ENCODE results near the gene CHAT.

Gene CHAT

GRCh38 chr10:49634069-49634660 is 20.3 kb downstream of the CHAT start:
- H3K27me3 ChIP-seq (ENCODE audit: control insufficient read depth in 1 of 2, insufficient read depth in 2 of 2, low read length in 2 of 2), result peaks cover 0 to 5% of the 10 kb centered on the region in 2 donors

GRCh38 chr10:49642311-49642710 is 28.5 kb downstream of the CHAT start:
- Histone ChIP-seq H3K36me3 (ENCODE audit: insufficient read depth, low read length) (no peaks in the 10 kb centered on the region), H3K27me3 (ENCODE audit: control insufficient read depth in 1 of 2, insufficient read depth in 2 of 2, low read length in 2 of 2) (peaks cover 0 to 4% of the 10 kb centered on the region in 2 donors), H3K4me3 (ENCODE audit: low read depth in 1 of 2, low read length in 2 of 2) (no peak overlapping the region), H3K9me3 (ENCODE audit: low read length) (no peaks in the 10 kb centered on the region), H3K27ac (ENCODE audit: low read depth, low read length) (no peak overlapping the region), H3K4me1 (ENCODE audit: insufficient read depth, low read length) (no peaks in the 10 kb centered on the region), H3K9ac (ENCODE audit: low read length) (no peak overlapping the region)

More at GRCh38 chr10:49634069-49634660, 20.3 kb downstream of the CHAT start:
- Histone ChIP-seq H3K9me3 (ENCODE audit: low read length) (no peaks in the 10 kb centered on the region), H3K36me3 (ENCODE audit: insufficient read depth, low read length) (no peaks in the 10 kb centered on the region), H3K4me1 (ENCODE audit: insufficient read depth, low read length) (no peaks in the 10 kb centered on the region), H3K4me3 (ENCODE audit: low read depth in 1 of 2, low read length in 2 of 2) (no peak overlapping the region), H3K9ac (ENCODE audit: low read length) (no peak overlapping the region), H3K27ac (ENCODE audit: low read depth, low read length) (no peak overlapping the region)

DNA sequence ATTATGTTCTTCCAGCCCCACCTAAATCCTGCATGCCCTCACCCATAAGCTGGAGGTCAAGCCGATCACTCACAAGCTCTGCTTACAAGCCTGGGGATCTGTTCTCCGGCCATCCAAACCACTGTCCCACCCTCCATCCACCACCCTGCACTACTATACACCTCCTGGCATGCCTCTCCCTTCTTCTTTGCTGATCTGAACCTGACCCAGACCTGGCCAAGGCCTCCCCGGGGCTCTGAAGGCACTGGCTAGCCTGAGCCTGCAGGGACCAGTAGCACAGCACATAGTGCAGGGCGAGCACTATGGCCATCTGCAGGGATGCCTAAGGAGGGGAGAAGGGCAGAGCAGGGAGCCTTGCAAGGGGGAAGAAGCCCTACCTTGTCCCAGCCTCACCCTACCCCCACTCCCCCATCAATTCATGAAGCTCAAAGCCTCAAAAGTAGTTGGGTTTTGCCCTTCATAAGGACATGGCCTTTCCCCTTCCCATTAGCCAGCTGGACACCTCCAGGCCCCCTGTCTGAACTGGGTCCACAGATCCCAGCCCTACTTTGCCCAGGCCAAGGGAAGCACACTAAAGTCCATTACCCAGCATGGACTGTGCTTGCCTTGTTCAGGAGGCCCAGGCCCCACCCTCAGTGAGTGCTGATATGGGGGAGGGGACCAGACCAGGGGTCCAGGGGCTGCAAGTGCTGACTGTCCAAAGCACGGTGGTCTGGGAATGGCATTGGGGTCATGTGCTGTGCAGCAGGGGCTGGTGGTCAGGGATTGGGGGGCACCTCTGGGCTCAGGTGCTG is 29.6 kb downstream of the CHAT start:
- Histone ChIP-seq H3K27ac (ENCODE audit: low read depth, low read length) (no peak overlapping the region), H3K9ac (ENCODE audit: low read length) (no peak overlapping the region), H3K4me1 (ENCODE audit: insufficient read depth, low read length) (no peaks in the 10 kb centered on the region), H3K4me3 (ENCODE audit: low read depth in 1 of 2, low read length in 2 of 2) (no peak overlapping the region), H3K36me3 (ENCODE audit: insufficient read depth, low read length) (no peaks in the 10 kb centered on the region), H3K9me3 (ENCODE audit: low read length) (no peaks in the 10 kb centered on the region), H3K27me3 (ENCODE audit: control insufficient read depth in 1 of 2, insufficient read depth in 2 of 2, low read length in 2 of 2) (peaks cover 0 to 4% of the 10 kb centered on the region in 2 donors)

DNA sequence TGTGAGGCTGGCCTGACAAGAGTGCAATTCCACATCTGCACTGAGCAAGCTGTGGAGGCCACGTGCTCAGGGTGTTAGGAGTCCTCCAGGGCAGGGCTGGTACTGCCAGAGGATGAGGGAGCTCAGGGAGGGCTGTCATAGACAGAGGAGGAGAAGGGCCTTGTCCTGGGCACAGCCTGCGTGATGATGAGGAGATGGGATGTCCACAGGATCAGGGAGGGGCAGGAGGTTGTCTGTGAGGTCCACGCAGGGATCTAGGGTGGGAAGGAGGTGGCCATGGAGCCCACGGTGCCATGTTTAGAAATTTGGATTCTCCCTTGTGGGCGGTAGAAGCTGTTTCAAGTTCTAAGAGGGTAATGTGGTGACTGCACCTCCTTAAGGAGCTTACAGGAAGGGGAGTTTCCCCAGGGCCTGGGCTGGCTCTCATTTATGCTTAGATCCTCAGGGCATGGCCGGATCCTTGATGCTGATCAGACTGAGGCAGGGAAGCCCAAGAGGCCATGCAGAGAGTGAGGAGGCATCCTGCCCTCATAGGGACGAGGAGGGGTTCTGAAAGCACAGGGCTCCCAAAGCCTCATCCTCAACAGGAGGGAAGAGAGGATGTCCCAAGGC is 30.3 kb downstream of the CHAT start:
- Histone ChIP-seq H3K9ac (ENCODE audit: low read length) (no peak overlapping the region), H3K27ac (ENCODE audit: low read depth, low read length) (no peak overlapping the region)

DNA sequence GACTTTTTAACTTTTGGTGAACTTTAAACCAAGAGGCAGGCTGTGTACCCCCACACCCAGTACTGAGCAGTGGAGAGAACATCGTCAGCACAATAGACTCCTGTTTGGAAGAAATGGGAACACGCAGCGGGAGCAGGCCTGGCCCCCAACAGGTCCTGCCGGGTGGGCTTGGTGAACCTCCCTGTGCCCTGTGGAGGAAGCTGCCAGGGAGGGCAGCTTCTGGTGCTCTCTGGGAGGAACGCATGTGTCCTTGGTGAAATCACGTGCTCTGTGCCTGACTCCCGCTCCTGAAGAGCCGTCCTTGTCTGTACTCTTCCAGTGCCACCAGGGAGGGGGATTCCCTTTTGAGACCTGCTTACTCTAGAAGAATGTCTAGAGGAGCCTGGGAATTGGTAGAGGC is 31.6 kb downstream of the CHAT start:
- Histone ChIP-seq H3K27me3 (ENCODE audit: control insufficient read depth in 1 of 2, insufficient read depth in 2 of 2, low read length in 2 of 2) (peaks cover 0 to 5% of the 10 kb centered on the region in 2 donors), H3K27ac (ENCODE audit: low read depth, low read length) (no peak overlapping the region), H3K9me3 (ENCODE audit: low read length) (no peaks in the 10 kb centered on the region), H3K9ac (ENCODE audit: low read length) (no peak overlapping the region), H3K4me1 (ENCODE audit: insufficient read depth, low read length) (no peaks in the 10 kb centered on the region), H3K36me3 (ENCODE audit: insufficient read depth, low read length) (no peaks in the 10 kb centered on the region), H3K4me3 (ENCODE audit: low read depth in 1 of 2, low read length in 2 of 2) (no peak overlapping the region)

More for the DNA sequence above, 30.3 kb downstream of the CHAT start:
- Histone ChIP-seq H3K4me1 (ENCODE audit: insufficient read depth, low read length) (no peaks in the 10 kb centered on the region), H3K4me3 (ENCODE audit: low read depth in 1 of 2, low read length in 2 of 2) (no peak overlapping the region), H3K9me3 (ENCODE audit: low read length) (no peaks in the 10 kb centered on the region), H3K36me3 (ENCODE audit: insufficient read depth, low read length) (no peaks in the 10 kb centered on the region), H3K27me3 (ENCODE audit: control insufficient read depth in 1 of 2, insufficient read depth in 2 of 2, low read length in 2 of 2) (peaks cover 0 to 4% of the 10 kb centered on the region in 2 donors)

DNA sequence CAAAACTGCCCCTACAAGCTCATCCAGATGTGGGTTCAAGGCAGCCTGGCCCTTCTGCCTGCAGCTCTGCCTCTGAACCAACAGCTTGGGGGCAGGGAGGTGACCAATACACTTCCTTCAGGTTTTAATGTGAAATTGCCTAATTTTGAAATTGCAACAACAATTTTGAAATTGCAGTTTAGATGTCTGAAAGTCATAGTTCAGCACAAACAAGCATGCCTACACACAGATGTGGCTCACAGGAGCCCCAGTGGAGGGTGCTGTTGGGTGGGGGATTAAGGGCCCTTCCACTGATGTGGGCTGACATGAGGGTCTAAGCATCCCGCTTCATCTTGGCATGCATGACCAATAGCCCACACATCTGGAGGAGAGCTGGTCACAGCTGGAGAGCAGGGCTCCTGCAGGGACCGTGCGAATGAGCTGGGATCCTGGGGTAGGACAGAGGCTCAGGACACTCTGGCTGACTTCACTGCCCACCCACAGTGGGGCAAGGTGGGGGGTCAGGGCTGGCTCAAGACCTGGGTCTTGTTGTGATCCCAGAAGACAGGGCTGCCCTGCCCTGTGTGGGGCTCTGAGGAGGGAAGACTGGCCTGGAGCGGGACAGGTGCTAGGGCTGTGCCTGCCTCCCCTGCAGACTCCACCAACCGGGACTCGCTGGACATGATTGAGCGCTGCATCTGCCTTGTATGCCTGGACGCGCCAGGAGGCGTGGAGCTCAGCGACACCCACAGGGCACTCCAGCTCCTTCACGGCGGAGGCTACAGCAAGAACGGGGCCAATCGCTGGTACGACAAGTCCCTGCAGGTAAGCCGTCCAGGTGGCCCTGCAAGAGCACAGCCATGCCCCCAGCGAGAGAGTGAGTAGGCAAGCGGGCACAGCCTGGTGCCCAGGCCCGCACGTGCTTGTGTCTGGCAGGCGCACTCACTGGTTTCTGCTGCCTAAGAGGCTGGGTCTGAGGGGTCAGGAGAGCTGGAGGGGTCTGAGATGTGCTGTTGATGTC is 32.3 kb downstream of the CHAT start:
- no peak overlapping the region for H3K4me3 ChIP-seq (ENCODE audit: low read depth in 1 of 2, low read length in 2 of 2)
- H3K36me3 ChIP-seq (ENCODE audit: insufficient read depth, low read length), result no peaks in the 10 kb centered on the region
- H3K27me3 ChIP-seq (ENCODE audit: control insufficient read depth in 1 of 2, insufficient read depth in 2 of 2, low read length in 2 of 2), result peaks cover 0 to 9% of the 10 kb centered on the region in 2 donors
- no peaks in the 10 kb centered on the region for H3K9me3 ChIP-seq (ENCODE audit: low read length)
- H3K27ac ChIP-seq (ENCODE audit: low read depth, low read length), result no peak overlapping the region
- H3K9ac ChIP-seq (ENCODE audit: low read length), result no peak overlapping the region
- no peaks in the 10 kb centered on the region for H3K4me1 ChIP-seq (ENCODE audit: insufficient read depth, low read length)

- H3K4me3 ChIP-seq (ENCODE audit: low read depth in 1 of 2, low read length in 2 of 2), result no peak overlapping the region
- H3K36me3 ChIP-seq (ENCODE audit: insufficient read depth, low read length), result no peaks in the 10 kb centered on the region
- H3K27ac ChIP-seq (ENCODE audit: low read depth, low read length), result no peak overlapping the region
- H3K9ac ChIP-seq (ENCODE audit: low read length), result no peak overlapping the region
- no peaks in the 10 kb centered on the region for H3K4me1 ChIP-seq (ENCODE audit: insufficient read depth, low read length)
- no peaks in the 10 kb centered on the region for H3K9me3 ChIP-seq (ENCODE audit: low read length)
- peaks cover 0 to 9% of the 10 kb centered on the region in 2 donors for H3K27me3 ChIP-seq (ENCODE audit: control insufficient read depth in 1 of 2, insufficient read depth in 2 of 2, low read length in 2 of 2)
These were observed 33.7 kb downstream of the CHAT start for GRCh38 chr10:49647554-49647953.

- peaks cover 0 to 8% of the 10 kb centered on the region in 2 donors for H3K27me3 ChIP-seq (ENCODE audit: control insufficient read depth in 1 of 2, insufficient read depth in 2 of 2, low read length in 2 of 2)
- no peak overlapping the region for H3K9ac ChIP-seq (ENCODE audit: low read length)
- no peak overlapping the region for H3K4me3 ChIP-seq (ENCODE audit: low read depth in 1 of 2, low read length in 2 of 2)
These were observed 34.4 kb downstream of the CHAT start for GRCh38 chr10:49647985-49648795.

GRCh38 chr10:49649294-49649693 is 35.5 kb downstream of the CHAT start:
- no peaks in the 10 kb centered on the region for H3K4me1 ChIP-seq (ENCODE audit: insufficient read depth, low read length)
- H3K9ac ChIP-seq (ENCODE audit: low read length), result no peak overlapping the region
- no peak overlapping the region for H3K27ac ChIP-seq (ENCODE audit: low read depth, low read length)

More at GRCh38 chr10:49647985-49648795, 34.4 kb downstream of the CHAT start:
- Histone ChIP-seq H3K9me3 (ENCODE audit: low read length) (no peaks in the 10 kb centered on the region), H3K4me1 (ENCODE audit: insufficient read depth, low read length) (no peaks in the 10 kb centered on the region), H3K27ac (ENCODE audit: low read depth, low read length) (no peak overlapping the region), H3K36me3 (ENCODE audit: insufficient read depth, low read length) (no peaks in the 10 kb centered on the region)

DNA sequence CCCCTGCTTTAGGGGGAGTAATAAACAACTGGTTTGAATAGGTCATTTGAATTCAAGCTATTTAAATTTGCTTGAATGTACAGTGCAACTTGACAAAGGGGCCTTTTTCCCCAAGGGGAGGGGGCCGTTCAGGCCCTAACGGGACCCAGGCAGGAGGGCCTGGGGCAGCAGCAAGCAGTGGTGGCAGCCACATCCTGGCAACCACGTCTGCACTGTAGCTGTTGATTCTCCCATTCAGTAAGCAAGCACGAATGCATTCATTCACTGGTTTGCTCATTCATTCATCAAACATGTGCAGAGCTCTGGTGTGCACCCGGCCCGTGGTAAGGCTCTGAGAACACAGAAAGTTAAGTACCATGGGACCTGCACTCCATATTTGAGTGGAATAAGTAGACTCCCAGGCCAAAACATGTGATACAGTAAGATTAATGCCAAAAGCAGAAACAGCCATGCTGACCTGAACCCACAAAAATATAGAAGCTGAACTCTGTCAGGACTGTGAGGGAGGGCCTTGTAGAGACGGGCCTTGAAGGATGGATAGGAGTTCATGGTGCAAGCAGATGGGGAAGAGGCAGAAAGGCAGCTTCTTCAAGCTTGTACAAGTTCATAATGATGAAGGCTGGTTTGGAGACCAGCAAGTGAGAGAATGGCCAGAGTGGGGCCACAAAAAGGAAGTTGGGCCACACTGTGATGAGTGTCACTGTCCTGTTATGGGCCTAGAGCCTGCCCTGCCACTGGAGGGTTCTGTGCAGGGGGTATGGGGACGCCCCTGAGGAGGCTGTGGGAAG is 36.3 kb downstream of the CHAT start:
- Histone ChIP-seq H3K36me3 (ENCODE audit: insufficient read depth, low read length) (no peaks in the 10 kb centered on the region), H3K27ac (ENCODE audit: low read depth, low read length) (no peak overlapping the region), H3K9ac (ENCODE audit: low read length) (no peak overlapping the region), H3K4me1 (ENCODE audit: insufficient read depth, low read length) (no peaks in the 10 kb centered on the region), H3K27me3 (ENCODE audit: control insufficient read depth in 1 of 2, insufficient read depth in 2 of 2, low read length in 2 of 2) (peaks cover 0 to 5% of the 10 kb centered on the region in 2 donors), H3K9me3 (ENCODE audit: low read length) (no peaks in the 10 kb centered on the region), H3K4me3 (ENCODE audit: low read depth in 1 of 2, low read length in 2 of 2) (no peak overlapping the region)

More at GRCh38 chr10:49649294-49649693, 35.5 kb downstream of the CHAT start:
- H3K9me3 ChIP-seq (ENCODE audit: low read length), result no peaks in the 10 kb centered on the region
- H3K27me3 ChIP-seq (ENCODE audit: control insufficient read depth in 1 of 2, insufficient read depth in 2 of 2, low read length in 2 of 2), result peaks cover 0 to 5% of the 10 kb centered on the region in 2 donors
- H3K36me3 ChIP-seq (ENCODE audit: insufficient read depth, low read length), result no peaks in the 10 kb centered on the region
- no peak overlapping the region for H3K4me3 ChIP-seq (ENCODE audit: low read depth in 1 of 2, low read length in 2 of 2)
